GM13977 (cell line): ENCODE results near the gene SNCB.

Source experiments
- DNase-seq: peaks from one replicate; pipeline ENCODE4 v3.0.0; 2012; ENCODE audit warnings: low spot score
- CTCF ChIP-seq: IDR thresholded peaks from 2 replicates; pipeline ENCODE4 v1.5.1; 2012; ENCODE audit warnings: mild to moderate bottlenecking, control low read depth; ENCODE audit not compliant: insufficient read depth; ENCODE audit errors: extremely low read depth, missing control alignments
- in situ Hi-C: fragments of 300-500 bp; cut with MboI; formaldehyde crosslinking; loops from one replicate; pipeline ENCODE4 v1.12.0; 2022; ENCODE audit warnings: low sequenced_read_pairs, low pct_unique_long_range_greater_than_20kb, mixed read lengths, inconsistent platforms; ENCODE audit not compliant: unreplicated experiment

Gene SNCB

GRCh38 chr5:176644878-176645670 lies 14.7 kb upstream of the SNCB start:
- in situ Hi-C loops = no loop called here
- no peak for DNase-seq
- TF ChIP-seq CTCF = no peak

GRCh38 chr5:176644294-176644693 lies 14.0 kb upstream of the SNCB start:
- in situ Hi-C loops = no loop called here
- DNase-seq = no peak
- TF ChIP-seq CTCF = no peak

- no peak for TF ChIP-seq CTCF
- DNase-seq = no peak
- in situ Hi-C loops = no loop called here
Measured at GRCh38 chr5:176643491-176644219, 13.3 kb upstream of the SNCB start.

GRCh38 chr5:176642675-176643490 lies 12.5 kb upstream of the SNCB start:
- in situ Hi-C loops = no loop called here
- DNase-seq = no peak

GRCh38 chr5:176640616-176641015 lies 10.3 kb upstream of the SNCB start:
- TF ChIP-seq CTCF = no peak
- in situ Hi-C loops = no loop called here

More at GRCh38 chr5:176642675-176643490, 12.5 kb upstream of the SNCB start:
- no peak for TF ChIP-seq CTCF

GRCh38 chr5:176639981-176640380 lies 9.6 kb upstream of the SNCB start:
- DNase-seq = no peak
- TF ChIP-seq CTCF = no peak
- in situ Hi-C loops = no loop called here

More at GRCh38 chr5:176640616-176641015, 10.3 kb upstream of the SNCB start:
- DNase-seq = no peak
